BJ (cell line): ENCODE results near the gene ERVFRD-1. TPM values are rescaled to one million over a fixed set of nuclear protein-coding genes. Genes with fewer than 3 reads are reported as not detected.
"Not testable (repeated sequence)": the region's sequence is repeated elsewhere in the genome, so short reads cannot be mapped to it uniquely, and the experiment has no call there.

Source experiments
- CTCF ChIA-PET: fragments of 350-600 bp; formaldehyde crosslinking; extraction: SDS; loops from one replicate; lab custom pipeline; 2021; ENCODE audit warnings: antibody characterized with exemption, inconsistent platforms; lab: Yijun Ruan, JAX
- POLR2A ChIA-PET: fragments of 300-600 bp; sonication (Branson Sonifier 250); formaldehyde crosslinking; extraction: SDS; loops from one replicate; lab custom pipeline; 2021; ENCODE audit warnings: antibody characterized with exemption; lab: Charles Lee
- DNase-seq: peaks from one replicate; pipeline ENCODE4 v3.0.0-alpha.2; 2011; ENCODE audit warnings: low read depth
- H3K27me3 ChIP-seq: 2 replicates; pipeline ENCODE4 v1.6.0; 2011; ENCODE audit warnings: low read length; ENCODE audit not compliant: control insufficient read depth, insufficient read depth
- H3K36me3 ChIP-seq: 2 replicates; pipeline ENCODE4 v1.5.1; 2011; ENCODE audit warnings: low read length; ENCODE audit not compliant: control insufficient read depth, insufficient read depth
- H3K4me3 ChIP-seq: 2 replicates; pipeline ENCODE4 v1.5.1; 2011; ENCODE audit warnings: low read depth, mild to moderate bottlenecking, control low read depth, low read length
- polyA plus RNA-seq: library from polyadenylated mRNA; depleted of rRNA; stranded (reverse); fragments of >200 nt; gene quantifications from 2 replicates; pipeline ENCODE4 v1.2.3, GENCODE V29; 2011
- TF ChIP-seq, protein P1 (sequence below): IDR thresholded peaks from 2 replicates; pipeline ENCODE4 v1.5.1; 2011; ENCODE audit warnings: low read depth, mild to moderate bottlenecking, control low read depth, inconsistent platforms, low read length, moderate library complexity; ENCODE audit not compliant: insufficient read depth

Gene ERVFRD-1
- polyA plus RNA-seq, 1 experiment, result not detected

DNA sequence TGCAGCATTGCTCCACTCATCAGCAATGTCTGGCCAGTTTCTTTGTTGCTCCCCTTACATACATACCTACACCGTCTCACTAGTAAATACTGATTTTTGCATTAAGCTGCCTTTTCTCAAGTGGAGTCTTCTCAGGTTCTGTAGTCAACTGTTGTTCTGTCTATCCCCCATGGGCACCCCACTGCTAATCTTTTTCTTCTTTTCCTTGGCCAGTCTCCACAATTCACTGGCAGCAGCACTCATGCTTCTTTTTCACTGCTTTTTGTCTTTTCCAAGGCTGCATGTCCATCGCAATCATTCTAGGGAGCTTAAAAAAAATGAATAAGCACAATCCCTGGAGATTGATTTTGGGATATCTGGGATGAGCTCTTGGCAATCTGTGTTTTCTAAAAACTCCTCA, 10.3 kb upstream of the ERVFRD-1 start:
- no peaks in the 10 kb centered on the region for H3K27me3 ChIP-seq
- DNase-seq, result no peak
- TF ChIP-seq, protein P1, sequence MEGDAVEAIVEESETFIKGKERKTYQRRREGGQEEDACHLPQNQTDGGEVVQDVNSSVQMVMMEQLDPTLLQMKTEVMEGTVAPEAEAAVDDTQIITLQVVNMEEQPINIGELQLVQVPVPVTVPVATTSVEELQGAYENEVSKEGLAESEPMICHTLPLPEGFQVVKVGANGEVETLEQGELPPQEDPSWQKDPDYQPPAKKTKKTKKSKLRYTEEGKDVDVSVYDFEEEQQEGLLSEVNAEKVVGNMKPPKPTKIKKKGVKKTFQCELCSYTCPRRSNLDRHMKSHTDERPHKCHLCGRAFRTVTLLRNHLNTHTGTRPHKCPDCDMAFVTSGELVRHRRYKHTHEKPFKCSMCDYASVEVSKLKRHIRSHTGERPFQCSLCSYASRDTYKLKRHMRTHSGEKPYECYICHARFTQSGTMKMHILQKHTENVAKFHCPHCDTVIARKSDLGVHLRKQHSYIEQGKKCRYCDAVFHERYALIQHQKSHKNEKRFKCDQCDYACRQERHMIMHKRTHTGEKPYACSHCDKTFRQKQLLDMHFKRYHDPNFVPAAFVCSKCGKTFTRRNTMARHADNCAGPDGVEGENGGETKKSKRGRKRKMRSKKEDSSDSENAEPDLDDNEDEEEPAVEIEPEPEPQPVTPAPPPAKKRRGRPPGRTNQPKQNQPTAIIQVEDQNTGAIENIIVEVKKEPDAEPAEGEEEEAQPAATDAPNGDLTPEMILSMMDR, result no peak
- ChIA-PET CTCF (no interaction called here), POLR2A (no interaction called here)
- H3K36me3 ChIP-seq, result no peaks in the 10 kb centered on the region
- no peak overlapping the region for H3K4me3 ChIP-seq

DNA sequence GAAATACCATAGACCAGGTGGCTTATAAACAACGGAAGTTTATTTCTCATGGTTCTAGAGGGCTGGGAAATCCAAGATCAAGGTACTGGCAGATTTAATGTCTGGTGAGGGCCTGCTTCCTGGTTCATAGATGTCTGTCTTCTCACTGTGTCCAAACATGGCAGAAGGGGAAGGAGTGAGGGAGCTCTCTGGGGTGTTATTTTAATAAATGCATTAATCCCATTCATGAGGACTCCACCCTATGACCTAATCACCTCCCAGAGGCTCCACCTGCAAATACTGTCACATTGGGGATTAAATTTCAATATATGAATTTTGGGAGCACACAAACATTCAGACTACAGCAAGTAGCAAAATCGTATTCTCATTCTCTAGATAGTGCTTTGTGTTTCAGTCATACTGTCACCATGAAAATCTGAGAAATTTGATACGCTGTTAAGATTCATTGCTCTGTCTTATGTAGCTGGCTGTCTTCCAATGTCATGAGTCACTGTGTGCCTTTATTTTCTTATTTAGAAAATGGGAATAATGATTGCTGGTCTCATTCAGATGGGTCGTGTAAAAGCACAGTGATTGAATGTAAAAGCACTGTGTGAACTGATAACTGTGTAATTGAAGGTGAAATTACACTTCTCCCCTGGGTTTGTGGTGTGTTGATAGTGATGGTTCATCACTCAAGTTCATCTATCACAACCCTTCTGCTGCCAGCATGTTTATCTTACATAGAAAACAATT, 8.9 kb upstream of the ERVFRD-1 start:
- no peak overlapping the region for H3K4me3 ChIP-seq
- no peaks in the 10 kb centered on the region for H3K27me3 ChIP-seq
- H3K36me3 ChIP-seq, result no peaks in the 10 kb centered on the region
- DNase-seq, result no peak
- TF ChIP-seq, protein P1, result no peak
- CTCF ChIA-PET, result interaction anchor here (1.1 kb wide), 1 partner anchor 27 kb away, joined by 3 read pairs; the partner anchor contains the start of gene SMIM13
- POLR2A ChIA-PET, result no interaction called here

DNA sequence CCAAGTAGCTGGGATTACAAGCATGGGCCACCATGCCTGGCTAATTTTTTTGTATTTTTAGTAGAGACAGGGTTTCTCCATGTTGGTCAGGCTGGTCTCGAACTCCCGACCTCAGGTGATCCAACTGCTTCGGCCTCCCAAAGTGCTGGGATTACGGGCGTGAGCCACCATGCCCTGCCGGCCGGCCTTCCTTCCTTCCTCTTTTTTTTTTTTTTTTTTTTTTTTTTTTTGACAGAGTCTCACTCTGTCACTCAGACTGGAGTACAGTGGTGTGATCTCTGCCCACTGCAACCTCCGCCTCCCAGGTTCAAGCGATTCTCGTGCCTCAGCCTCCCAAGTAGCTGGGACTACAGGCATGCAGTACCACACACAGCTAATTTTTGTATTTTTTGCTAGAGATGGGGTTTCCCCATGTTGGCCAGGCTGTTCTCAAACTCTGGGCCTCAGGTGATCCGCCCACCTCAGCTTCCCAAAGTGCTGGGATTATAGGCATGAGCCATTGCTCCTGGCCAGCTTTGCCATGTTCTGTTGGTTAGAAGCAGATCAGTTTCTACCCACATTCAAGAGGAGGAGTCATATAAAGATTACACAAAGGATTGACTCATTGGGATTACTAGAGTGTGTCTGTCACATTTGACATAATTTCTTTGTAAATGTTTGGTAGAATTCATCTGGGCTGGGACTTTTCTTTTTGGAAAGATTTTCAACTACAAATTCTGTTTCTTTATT, 4.4 kb upstream of the ERVFRD-1 start:
- H3K27me3 ChIP-seq, DNase-seq, H3K36me3 ChIP-seq, POLR2A ChIA-PET, H3K4me3 ChIP-seq: not testable (repeated sequence)
- CTCF ChIA-PET, result interaction anchor here (0.7 to 1.2 kb wide), 2 partner anchors 21 to 22 kb away, joined by 3 read pairs; partner anchors contain the start of gene SMIM13

DNA sequence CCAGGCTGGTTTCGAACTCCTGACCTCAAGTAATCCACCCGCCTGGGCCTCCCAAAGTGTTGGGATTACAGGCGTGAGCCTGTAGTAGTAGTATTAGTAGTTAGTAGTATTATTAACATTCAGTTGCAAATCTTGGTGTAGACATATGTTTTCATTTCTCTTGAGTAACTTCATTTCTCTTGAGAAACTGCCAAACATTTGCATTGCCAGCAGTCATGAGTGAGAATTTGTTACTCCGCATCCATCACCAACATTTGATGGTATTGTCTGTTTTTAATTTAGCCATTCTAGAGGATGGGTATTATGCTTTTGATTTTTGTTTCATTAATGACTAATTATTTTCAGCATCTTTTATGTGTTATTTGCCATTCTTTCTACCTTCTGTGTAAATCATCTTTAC, 1.5 kb upstream of the ERVFRD-1 start:
- no peak for DNase-seq
- CTCF ChIA-PET, result no interaction called here

DNA sequence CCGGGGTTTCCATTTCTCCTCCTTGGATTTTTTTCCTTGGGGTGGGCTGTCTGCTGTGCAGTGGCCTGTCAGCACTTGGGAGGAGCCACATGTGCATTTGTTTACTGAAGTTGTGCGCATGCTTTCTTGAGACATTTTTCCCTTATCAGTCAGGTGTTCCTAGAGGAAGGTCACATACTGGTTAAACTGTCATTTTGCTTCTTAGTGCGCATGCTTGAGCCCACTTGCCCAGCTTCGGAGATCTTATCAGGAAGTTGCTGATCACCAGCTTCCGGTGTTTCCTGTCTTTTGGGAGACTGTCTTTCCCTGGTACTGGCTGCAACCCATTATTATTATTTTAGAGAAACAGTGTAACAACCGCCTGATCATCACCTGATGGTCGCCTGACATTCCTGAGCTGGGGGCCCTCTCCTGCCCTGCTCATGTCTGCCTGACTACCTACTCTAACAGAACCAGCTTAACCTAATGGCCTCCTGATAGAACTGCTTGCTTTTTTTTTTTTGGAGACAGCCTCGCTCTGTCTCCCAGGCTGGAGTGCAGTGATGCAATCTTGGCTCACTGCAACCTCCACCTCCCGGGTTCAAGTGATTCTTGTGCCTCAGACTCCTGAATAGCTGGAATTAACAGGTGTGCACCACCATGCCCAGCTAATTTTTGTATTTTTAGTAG, 378 bp upstream of the ERVFRD-1 start:
- TF ChIP-seq, protein P1, result no peak
- no peaks in the 10 kb centered on the region for H3K27me3 ChIP-seq
- no peaks in the 10 kb centered on the region for H3K36me3 ChIP-seq
- DNase-seq, result no peak
- H3K4me3 ChIP-seq, result no peak overlapping the region
- ChIA-PET POLR2A (no interaction called here), CTCF (no interaction called here)

More for the DNA sequence above, 1.5 kb upstream of the ERVFRD-1 start:
- Histone ChIP-seq H3K27me3 (no peaks in the 10 kb centered on the region), H3K36me3 (no peaks in the 10 kb centered on the region), H3K4me3 (no peak overlapping the region)
- TF ChIP-seq, protein P1, result no peak
- POLR2A ChIA-PET, result no interaction called here
